ENCODE data around the gene SLC1A3. TPM values are rescaled to one million over a fixed set of nuclear protein-coding genes. Genes with fewer than 3 reads are reported as not detected.
A peak's percentile ranks its signal among the peaks of the same experiment; 100 is the strongest.

The SLC1A3 gene
- total RNA-seq, 1 donor from 2014 or later = 0.25 TPM

DNA sequence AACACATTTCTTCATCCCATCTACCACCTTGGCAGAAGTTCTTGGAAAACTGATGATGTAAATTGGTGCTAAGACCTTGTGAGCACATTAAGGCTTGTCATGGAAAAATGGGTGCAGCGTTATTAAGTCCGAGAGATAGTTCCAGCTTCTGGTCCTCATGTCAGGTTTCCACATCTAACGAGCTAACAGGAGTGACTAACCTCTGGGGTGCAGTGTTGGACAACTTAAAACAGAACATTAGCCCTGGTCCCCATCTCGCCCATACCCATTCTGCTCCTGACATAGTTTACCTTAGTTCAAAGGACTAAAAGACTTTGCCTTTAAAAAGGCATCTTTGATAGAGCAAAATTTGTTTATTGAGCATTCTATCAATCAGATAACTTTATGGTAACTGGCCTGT lies 128.0 kb downstream of the SLC1A3 start:
- no peaks in the 10 kb centered on the region for H3K36me3 ChIP-seq (ENCODE audit: control insufficient read depth, insufficient read depth, low read length)
- H3K27me3 ChIP-seq (ENCODE audit: control insufficient read depth, insufficient read depth, low read length) = no peaks in the 10 kb centered on the region
- TF ChIP-seq, protein P1, sequence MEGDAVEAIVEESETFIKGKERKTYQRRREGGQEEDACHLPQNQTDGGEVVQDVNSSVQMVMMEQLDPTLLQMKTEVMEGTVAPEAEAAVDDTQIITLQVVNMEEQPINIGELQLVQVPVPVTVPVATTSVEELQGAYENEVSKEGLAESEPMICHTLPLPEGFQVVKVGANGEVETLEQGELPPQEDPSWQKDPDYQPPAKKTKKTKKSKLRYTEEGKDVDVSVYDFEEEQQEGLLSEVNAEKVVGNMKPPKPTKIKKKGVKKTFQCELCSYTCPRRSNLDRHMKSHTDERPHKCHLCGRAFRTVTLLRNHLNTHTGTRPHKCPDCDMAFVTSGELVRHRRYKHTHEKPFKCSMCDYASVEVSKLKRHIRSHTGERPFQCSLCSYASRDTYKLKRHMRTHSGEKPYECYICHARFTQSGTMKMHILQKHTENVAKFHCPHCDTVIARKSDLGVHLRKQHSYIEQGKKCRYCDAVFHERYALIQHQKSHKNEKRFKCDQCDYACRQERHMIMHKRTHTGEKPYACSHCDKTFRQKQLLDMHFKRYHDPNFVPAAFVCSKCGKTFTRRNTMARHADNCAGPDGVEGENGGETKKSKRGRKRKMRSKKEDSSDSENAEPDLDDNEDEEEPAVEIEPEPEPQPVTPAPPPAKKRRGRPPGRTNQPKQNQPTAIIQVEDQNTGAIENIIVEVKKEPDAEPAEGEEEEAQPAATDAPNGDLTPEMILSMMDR (IDR thresholded peaks at IDR 0.05; ENCODE audit: insufficient read depth, low read length, poor library complexity, severe bottlenecking) = peak; percentile 1
- no peak overlapping the region for H3K4me3 ChIP-seq (ENCODE audit: low read depth, low read length)
- DNase-seq (ENCODE audit: low read depth) = no peak

DNA sequence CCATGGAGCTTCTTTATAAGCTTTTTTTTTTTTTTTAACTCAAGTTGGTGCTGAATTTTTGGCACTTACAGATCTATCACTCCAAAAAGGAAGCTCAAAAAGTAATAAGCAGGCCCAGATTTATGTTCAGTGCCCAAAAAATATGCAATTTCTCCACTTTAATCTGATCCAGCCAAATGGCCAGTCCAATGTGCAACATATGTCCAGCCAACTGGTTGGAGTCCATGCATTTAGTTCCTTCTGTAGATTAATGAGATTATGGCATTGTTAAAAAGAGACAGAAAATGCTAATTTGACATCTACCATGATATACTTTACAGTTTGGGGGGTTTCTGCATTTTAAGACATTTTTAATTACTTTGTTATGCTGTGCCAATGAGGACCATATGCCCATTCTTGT lies 129.5 kb downstream of the SLC1A3 start:
- TF ChIP-seq, protein P1 (IDR thresholded peaks at IDR 0.05; ENCODE audit: insufficient read depth, low read length, poor library complexity, severe bottlenecking) = no peak
- no peak overlapping the region for H3K4me3 ChIP-seq (ENCODE audit: low read depth, low read length)

More for the DNA sequence above, 129.5 kb downstream of the SLC1A3 start:
- no peaks in the 10 kb centered on the region for H3K36me3 ChIP-seq (ENCODE audit: control insufficient read depth, insufficient read depth, low read length)
- DNase-seq (ENCODE audit: low read depth) = no peak
- H3K27me3 ChIP-seq (ENCODE audit: control insufficient read depth, insufficient read depth, low read length) = no peaks in the 10 kb centered on the region

Measured in kidney epithelial cell (primary cell).